Osteoblast (primary cell): Measurements from ENCODE around the gene EVC2. TPM values are rescaled to one million over a fixed set of nuclear protein-coding genes. Genes with fewer than 3 reads are reported as not detected.

Experiments
- DNase-seq: peaks from one replicate; pipeline ENCODE4 v3.0.0; 2011; ENCODE audit warnings: low spot score, mixed read lengths; ENCODE audit not compliant: insufficient read length; ENCODE audit errors: missing footprints
- H2AFZ ChIP-seq: 2 replicates; pipeline ENCODE4 v1.6.0; 2011; ENCODE audit warnings: mild to moderate bottlenecking, low read length
- H3K27ac ChIP-seq: 2 replicates; pipeline ENCODE4 v1.5.1; 2011; ENCODE audit warnings: mild to moderate bottlenecking, low read depth, low read length, moderate library complexity
- H3K27me3 ChIP-seq: 2 replicates; pipeline ENCODE4 v1.6.0; 2012; ENCODE audit warnings: mild to moderate bottlenecking, control low read depth, inconsistent platforms, low read length, moderate library complexity; ENCODE audit not compliant: insufficient read depth
- H3K36me3 ChIP-seq: 2 replicates; pipeline ENCODE4 v1.5.1; 2011; ENCODE audit warnings: mild to moderate bottlenecking, low read length, control low read depth, moderate library complexity; ENCODE audit not compliant: insufficient read depth
- H3K4me1 ChIP-seq: 2 replicates; pipeline ENCODE4 v1.5.1; 2011; ENCODE audit warnings: mild to moderate bottlenecking, low read length, control low read depth, moderate library complexity; ENCODE audit not compliant: insufficient read depth
- H3K4me2 ChIP-seq: 2 replicates; pipeline ENCODE4 v1.6.0; 2011; ENCODE audit warnings: mild to moderate bottlenecking, low read length; ENCODE audit not compliant: insufficient read depth
- H3K4me3 ChIP-seq: fragments of 200-600 bp; sonication (generic); 3 replicates; pipeline ENCODE4 v1.5.1; 2012; ENCODE audit warnings: mild to moderate bottlenecking, low read length, inconsistent platforms; ENCODE audit not compliant: insufficient read depth
- H3K79me2 ChIP-seq: 2 replicates; pipeline ENCODE4 v1.6.0; 2012; ENCODE audit warnings: mild to moderate bottlenecking, low read length, control low read depth, inconsistent platforms; ENCODE audit not compliant: insufficient read depth
- H3K9me3 ChIP-seq: 2 replicates; pipeline ENCODE4 v1.5.1; 2011; ENCODE audit warnings: low read depth, low read length, control low read depth
- H4K20me1 ChIP-seq: 2 replicates; pipeline ENCODE4 v1.6.0; 2012; ENCODE audit warnings: mild to moderate bottlenecking, low read length, control low read depth; ENCODE audit not compliant: insufficient read depth
- CTCF ChIP-seq: IDR thresholded peaks from 2 replicates; pipeline ENCODE4 v1.5.1; 2011; ENCODE audit warnings: mild to moderate bottlenecking, low read depth, low read length, moderate library complexity; ENCODE audit errors: extremely low read depth
- total RNA-seq: library from RNA; depleted of rRNA; stranded (reverse); fragments of >200 nt; gene quantifications from 2 replicates; pipeline ENCODE4 v1.2.3, GENCODE V29; 2012

Gene EVC2
- total RNA-seq, 1 donor = 19.2 TPM

- Histone ChIP-seq H3K27me3 (no peaks in the 10 kb centered on the region), H3K79me2 (no peaks in the 10 kb centered on the region), H4K20me1 (no peaks in the 10 kb centered on the region), H3K27ac (no peak overlapping the region), H3K4me1 (no peaks in the 10 kb centered on the region), H3K4me2 (no peak overlapping the region), H2AFZ (no peak overlapping the region), H3K4me3 (no peak overlapping the region), H3K36me3 (peaks cover 49% of the 10 kb centered on the region), H3K9me3 (no peaks in the 10 kb centered on the region)
- DNase-seq = no peak
- TF ChIP-seq CTCF = no peak
These were observed 90.1 kb downstream of the EVC2 start for GRCh38 chr4:5618051-5618960.

DNA sequence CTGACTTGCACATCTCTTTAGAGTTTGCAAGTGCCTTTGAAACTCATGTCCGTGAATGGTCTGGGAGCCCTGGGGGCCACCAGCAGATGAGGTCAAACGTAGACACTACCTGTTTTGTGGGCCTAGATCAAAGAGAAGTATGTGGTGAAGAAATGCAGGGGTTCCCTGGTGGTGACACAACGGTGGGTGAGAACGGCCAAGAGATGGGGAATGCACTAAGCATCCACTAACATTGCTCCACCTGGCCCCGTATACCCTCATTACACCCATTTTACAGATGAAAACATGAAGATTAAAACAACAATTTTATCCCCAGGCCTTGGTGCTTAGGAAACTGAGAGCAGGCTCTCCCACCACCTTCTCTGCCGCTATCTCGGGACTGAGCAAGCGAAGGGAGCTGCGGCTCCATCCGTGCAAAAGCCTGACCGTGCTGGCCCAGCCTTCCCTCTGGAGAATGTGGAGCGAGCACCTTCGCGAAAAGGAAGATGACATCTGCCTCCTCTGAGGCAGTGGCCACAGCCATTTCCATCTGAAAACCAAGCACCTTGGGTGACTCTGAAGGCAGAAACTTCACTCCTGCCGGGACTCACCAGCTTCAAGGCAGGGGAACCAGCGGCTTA, 91.9 kb downstream of the EVC2 start:
- no peak overlapping the region for H3K27ac ChIP-seq
- H3K27me3 ChIP-seq = no peaks in the 10 kb centered on the region
- no peak for DNase-seq
- no peaks in the 10 kb centered on the region for H3K79me2 ChIP-seq
- no peaks in the 10 kb centered on the region for H3K9me3 ChIP-seq
- no peaks in the 10 kb centered on the region for H4K20me1 ChIP-seq
- no peak for TF ChIP-seq CTCF
- no peaks in the 10 kb centered on the region for H3K4me1 ChIP-seq
- H3K4me3 ChIP-seq = no peak overlapping the region
- peaks cover 42% of the 10 kb centered on the region for H3K36me3 ChIP-seq
- H3K4me2 ChIP-seq = no peak overlapping the region
- H2AFZ ChIP-seq = no peak overlapping the region

DNA sequence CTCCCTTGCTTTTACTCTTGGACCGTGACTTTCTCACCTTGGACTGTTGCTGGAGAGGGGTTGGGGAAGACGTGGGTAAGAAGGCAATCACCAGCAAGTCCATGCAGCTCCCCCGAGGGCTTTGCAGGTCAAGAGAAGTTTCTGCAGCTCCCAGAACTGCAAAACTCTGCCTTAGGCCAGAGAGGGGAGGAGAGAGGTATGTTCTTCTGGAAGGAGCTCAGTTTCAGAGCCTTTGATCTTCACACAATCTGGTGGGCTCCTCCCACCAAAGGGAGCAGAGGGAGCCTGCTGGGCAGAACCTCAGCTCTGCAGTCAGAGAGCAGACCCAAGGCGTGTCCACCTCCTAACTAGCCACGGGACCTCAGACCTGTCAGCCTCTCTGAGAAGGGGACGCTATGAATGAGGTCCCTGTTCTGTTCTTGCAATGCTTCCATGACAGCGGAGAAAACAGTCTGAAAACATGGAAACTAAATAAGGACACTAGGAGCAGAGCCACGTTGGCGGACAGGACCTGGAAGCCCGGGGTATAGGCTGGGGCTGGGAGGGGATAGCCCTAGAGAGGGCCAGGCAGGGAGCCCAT, 92.8 kb downstream of the EVC2 start:
- Histone ChIP-seq H3K4me2 (no peak overlapping the region), H3K4me1 (no peaks in the 10 kb centered on the region), H4K20me1 (no peaks in the 10 kb centered on the region), H3K9me3 (no peaks in the 10 kb centered on the region), H3K4me3 (no peak overlapping the region), H3K27ac (no peak overlapping the region), H2AFZ (no peak overlapping the region), H3K79me2 (no peaks in the 10 kb centered on the region), H3K27me3 (no peaks in the 10 kb centered on the region), H3K36me3 (peaks cover 42% of the 10 kb centered on the region)
- DNase-seq = no peak
- TF ChIP-seq CTCF = no peak

DNA sequence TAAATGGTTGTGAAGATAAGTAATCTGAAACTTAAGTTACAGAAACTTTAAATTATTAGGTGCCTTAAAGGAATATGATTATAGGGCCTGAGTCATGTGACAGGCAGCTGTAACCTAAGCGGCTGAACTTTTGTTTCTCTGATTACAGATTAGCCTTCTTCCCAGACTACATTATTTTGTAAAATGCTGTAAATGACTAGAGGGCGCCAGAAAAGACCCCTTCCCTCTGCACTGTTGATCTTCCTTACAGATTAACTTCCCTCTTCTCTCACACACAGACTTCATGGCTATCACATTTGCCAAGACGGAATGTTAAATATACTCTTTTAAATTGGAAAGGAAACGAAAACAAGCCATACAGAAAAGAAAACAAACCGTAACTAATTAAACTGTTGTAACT, 96.6 kb downstream of the EVC2 start:
- Histone ChIP-seq H3K79me2 (no peaks in the 10 kb centered on the region), H2AFZ (no peak overlapping the region), H3K9me3 (no peaks in the 10 kb centered on the region), H4K20me1 (no peaks in the 10 kb centered on the region), H3K4me3 (no peak overlapping the region), H3K36me3 (peaks cover 22% of the 10 kb centered on the region), H3K27ac (no peak overlapping the region), H3K27me3 (no peaks in the 10 kb centered on the region), H3K4me2 (no peak overlapping the region), H3K4me1 (no peaks in the 10 kb centered on the region)
- no peak for DNase-seq
- TF ChIP-seq CTCF = no peak
